Keratinocyte (primary cell): ENCODE results near the gene ADAMTS7. TPM values are rescaled to one million over a fixed set of nuclear protein-coding genes. Genes with fewer than 3 reads are reported as not detected.

ENCODE experiments used
- DNase-seq: peaks from one replicate; pipeline ENCODE4 v3.0.0-alpha.2; 2011; ENCODE audit warnings: low read depth, missing footprints, low spot score
- FAIRE-seq: peaks from 2 replicates; lab custom pipeline; 2011; peaks lifted over from hg19 to GRCh38; lab: Jason Lieb, UNC
- H2AFZ ChIP-seq: 2 replicates; pipeline ENCODE4 v1.6.0; 2012; ENCODE audit warnings: low read length, control low read depth, inconsistent platforms; ENCODE audit not compliant: control insufficient read depth
- H3K27ac ChIP-seq: 2 replicates; pipeline ENCODE4 v1.5.1; 2011; ENCODE audit warnings: low read length; ENCODE audit not compliant: control insufficient read depth, insufficient read depth
- H3K27me3 ChIP-seq: 3 replicates; pipeline ENCODE4 v1.6.0; 2011; ENCODE audit warnings: low read length; ENCODE audit not compliant: control insufficient read depth, insufficient read depth; ENCODE audit errors: extremely low read depth
- H3K36me3 ChIP-seq, 2 experiments: 2 replicates in 1 of 2; 3 replicates in 1 of 2; pipeline ENCODE4 v1.5.1; 2011; ENCODE audit warnings: low read length in 2 of 2, mild to moderate bottlenecking in 1 of 2; ENCODE audit not compliant: control insufficient read depth in 2 of 2, insufficient read depth in 2 of 2; ENCODE audit errors: extremely low read depth in 1 of 2
- H3K4me1 ChIP-seq: 3 replicates; pipeline ENCODE4 v1.5.1; 2011; ENCODE audit warnings: low read length; ENCODE audit not compliant: control insufficient read depth, insufficient read depth; ENCODE audit errors: extremely low read depth
- H3K4me2 ChIP-seq: 3 replicates; pipeline ENCODE4 v1.6.0; 2011; ENCODE audit warnings: low read depth, low read length; ENCODE audit not compliant: control insufficient read depth, insufficient read depth; ENCODE audit errors: extremely low read depth
- H3K4me3 ChIP-seq, 3 experiments: fragments of 200-600 bp in 1 of 3; sonication (generic) in 1 of 3; 2 replicates in 2 of 3; 3 replicates in 1 of 3; pipeline ENCODE4 v1.5.1; 2011 to 2016; ENCODE audit warnings: low read length in 3 of 3, mild to moderate bottlenecking in 3 of 3, control low read depth in 2 of 3, inconsistent platforms in 1 of 3, low read depth in 1 of 3, mixed read lengths in 1 of 3, mixed run types in 1 of 3, moderate library complexity in 1 of 3; ENCODE audit not compliant: control insufficient read depth in 2 of 3, insufficient read depth in 2 of 3; ENCODE audit errors: extremely low read depth in 1 of 3
- H3K79me2 ChIP-seq: 2 replicates; pipeline ENCODE4 v1.6.0; 2012; ENCODE audit warnings: low read length; ENCODE audit not compliant: control insufficient read depth, insufficient read depth
- H3K9ac ChIP-seq: 3 replicates; pipeline ENCODE4 v1.6.0; 2011; ENCODE audit warnings: low read length; ENCODE audit not compliant: control insufficient read depth, insufficient read depth; ENCODE audit errors: extremely low read depth
- H3K9me1 ChIP-seq: 3 replicates; pipeline ENCODE4 v1.6.0; 2011; ENCODE audit warnings: low read length; ENCODE audit not compliant: control insufficient read depth, insufficient read depth; ENCODE audit errors: extremely low read depth
- H3K9me3 ChIP-seq: 2 replicates; pipeline ENCODE4 v1.5.1; 2012; ENCODE audit warnings: low read depth, low read length; ENCODE audit not compliant: control insufficient read depth
- H4K20me1 ChIP-seq: 3 replicates; pipeline ENCODE4 v1.6.0; 2011; ENCODE audit warnings: low read length; ENCODE audit not compliant: control insufficient read depth, insufficient read depth; ENCODE audit errors: extremely low read depth
- CTCF ChIP-seq, 3 experiments: IDR thresholded peaks in 1 of 3; conservative IDR thresholded peaks in 1 of 3; optimal IDR thresholded peaks in 1 of 3; 2 replicates in 2 of 3; 3 replicates in 1 of 3; pipeline versions ENCODE3 to v1.5.1; 2011; ENCODE audit warnings: low read length in 3 of 3, mild to moderate bottlenecking in 3 of 3, moderate library complexity in 2 of 3, control low read depth in 1 of 3, inconsistent platforms in 1 of 3; ENCODE audit not compliant: insufficient read depth in 2 of 3; ENCODE audit errors: extremely low read depth in 1 of 3
- EZH2 ChIP-seq: IDR thresholded peaks from one replicate; pipeline ENCODE4 v1.6.1; 2012; ENCODE audit warnings: inconsistent platforms, mild to moderate bottlenecking, low read length, moderate library complexity
- dilution Hi-C: fragments of 300-500 bp; cut with MboI; formaldehyde crosslinking; loops from one replicate; pipeline ENCODE4 v1.7.0; 2020; ENCODE audit warnings: low sequenced_read_pairs; ENCODE audit not compliant: extremely low pct_ligation_motif_present
- polyA plus RNA-seq, 5 experiments: library from polyadenylated mRNA; depleted of rRNA in 3 of 5; stranded (reverse) in 3 of 5; stranded (forward) in 1 of 5; unstranded in 1 of 5; fragments of >200 nt; gene quantifications; 1 replicate in 1 of 5; 2 replicates in 3 of 5; 3 replicates in 1 of 5; pipeline versions ENCODE4 v1.2.1 to v1.2.3, GENCODE V29; 2011 to 2012; ENCODE audit warnings: missing spikeins in 2 of 5, low read depth in 1 of 5, low replicate concordance in 1 of 5

ADAMTS7 gene
- polyA plus RNA-seq, 1 donor (not counting 4 experiments of a cell fraction or from before 2014, with no cell fraction given): 0.13 TPM

- no peak for TF ChIP-seq EZH2
- TF ChIP-seq CTCF (optimal IDR thresholded peaks at IDR 0.05 in 1 of 3, IDR thresholded peaks at IDR 0.05 in 1 of 3, conservative IDR thresholded peaks at IDR 0.05 in 1 of 3; ENCODE audit: extremely low read depth in 1 of 3, insufficient read depth in 2 of 3, low read length in 3 of 3): no peak
- Histone ChIP-seq H4K20me1 (no peaks in the 10 kb centered on the region), H3K4me2 (no peak overlapping the region), H3K27me3 (peaks cover 19% of the 10 kb centered on the region), H2AFZ (no peak overlapping the region), H3K4me1 (no peaks in the 10 kb centered on the region), H3K36me3 (no peaks in the 10 kb centered on the region), H3K4me3 (no peak overlapping the region), H3K9me1 (no peaks in the 10 kb centered on the region), H3K27ac (no peak overlapping the region), H3K9me3 (no peaks in the 10 kb centered on the region), H3K9ac (no peak overlapping the region), H3K79me2 (no peaks in the 10 kb centered on the region)
- FAIRE-seq (no peak), DNase-seq (no peak)
- dilution Hi-C loops: no loop called here
Observed at GRCh38 chr15:78831229-78832207, 20.3 kb upstream of the ADAMTS7 start.

- H3K4me1 ChIP-seq: no peaks in the 10 kb centered on the region
- peaks cover 19% of the 10 kb centered on the region for H3K27me3 ChIP-seq
- H3K79me2 ChIP-seq: no peaks in the 10 kb centered on the region
- H3K27ac ChIP-seq: no peak overlapping the region
- no peak overlapping the region for H2AFZ ChIP-seq
- no peaks in the 10 kb centered on the region for H3K9me1 ChIP-seq
- TF ChIP-seq CTCF (optimal IDR thresholded peaks at IDR 0.05 in 1 of 3, IDR thresholded peaks at IDR 0.05 in 1 of 3, conservative IDR thresholded peaks at IDR 0.05 in 1 of 3; ENCODE audit: extremely low read depth in 1 of 3, insufficient read depth in 2 of 3, low read length in 3 of 3): no peak
- TF ChIP-seq EZH2: peak; percentile 38
- no peak overlapping the region for H3K4me3 ChIP-seq
- FAIRE-seq (no peak), DNase-seq (no peak)
- H3K9ac ChIP-seq: no peak overlapping the region
- H3K4me2 ChIP-seq: no peak overlapping the region
- no peaks in the 10 kb centered on the region for H4K20me1 ChIP-seq
- dilution Hi-C loops: no loop called here
- no peaks in the 10 kb centered on the region for H3K9me3 ChIP-seq
- H3K36me3 ChIP-seq: no peaks in the 10 kb centered on the region
Observed at GRCh38 chr15:78830514-78831228, 19.4 kb upstream of the ADAMTS7 start.
